OCI-LY7 (cell line): ENCODE measurements around the gene PLEKHG5. TPM values are rescaled to one million over a fixed set of nuclear protein-coding genes. Genes with fewer than 3 reads are reported as not detected.

Experiments used
- BruUV-seq: library from RNA; stranded (reverse); fragments of 400-500 nt; replicated peaks from 2 replicates; lab custom pipeline; 2021; lab: Mats Ljungman, UMichigan
- CTCF ChIA-PET: fragments of 300-600 bp; sonication (Branson Sonifier 250); formaldehyde crosslinking; loops from one replicate; lab custom pipeline; 2022; ENCODE audit warnings: antibody characterized with exemption; ENCODE audit not compliant: unreplicated experiment; lab: Charles Lee
- POLR2A ChIA-PET: fragments of 300-600 bp; sonication (Branson Sonifier 250); formaldehyde crosslinking; loops from one replicate; lab custom pipeline; 2022; ENCODE audit warnings: antibody characterized with exemption; lab: Charles Lee
- DNase-seq: peaks from one replicate; pipeline ENCODE4 v3.0.0-alpha.2; 2015; ENCODE audit warnings: low spot score
- H2AFZ ChIP-seq: fragments of 200-600 bp; sonication (generic), shearing (Covaris generic); 2 replicates; pipeline ENCODE4 v1.6.1; 2014; ENCODE audit warnings: mild to moderate bottlenecking, antibody characterized with exemption, low read length, moderate library complexity
- H3K27ac ChIP-seq: fragments of 200-600 bp; sonication (generic); 2 replicates; pipeline ENCODE4 v1.5.1; 2014; ENCODE audit warnings: mixed run types, low read depth, mild to moderate bottlenecking, moderate library complexity, low read length, inconsistent platforms; ENCODE audit not compliant: poor library complexity, severe bottlenecking
- H3K36me3 ChIP-seq: fragments of 200-600 bp; sonication (generic); 2 replicates; pipeline ENCODE4 v1.6.1; 2014; ENCODE audit warnings: mild to moderate bottlenecking, antibody characterized with exemption, low read length, moderate library complexity, mixed read lengths; ENCODE audit not compliant: insufficient read depth
- H3K4me1 ChIP-seq: fragments of 200-600 bp; sonication (generic); 2 replicates; pipeline ENCODE4 v1.5.1; 2014; ENCODE audit warnings: mild to moderate bottlenecking, low read length; ENCODE audit not compliant: insufficient read depth, poor library complexity, severe bottlenecking
- H3K4me2 ChIP-seq: fragments of 200-600 bp; sonication (generic); 2 replicates; pipeline ENCODE4 v1.6.1; 2014; ENCODE audit warnings: mild to moderate bottlenecking, low read length
- H3K4me3 ChIP-seq: fragments of 200-600 bp; sonication (generic); 2 replicates; pipeline ENCODE4 v1.5.1; 2014; ENCODE audit warnings: mild to moderate bottlenecking, low read depth, low read length; ENCODE audit not compliant: poor library complexity, severe bottlenecking
- H3K79me2 ChIP-seq: fragments of 200-600 bp; sonication (generic); 2 replicates; pipeline ENCODE4 v1.6.1; 2016; ENCODE audit warnings: low read depth, mild to moderate bottlenecking, low read length, moderate library complexity, mixed read lengths; ENCODE audit not compliant: insufficient read depth
- H3K9me2 ChIP-seq: fragments of 200-600 bp; sonication (generic); 2 replicates; pipeline ENCODE4 v1.6.1; 2016; ENCODE audit warnings: mild to moderate bottlenecking, low read length, mixed read lengths; ENCODE audit not compliant: insufficient read depth
- H3K9me3 ChIP-seq: fragments of 200-600 bp; sonication (generic); 2 replicates; pipeline ENCODE4 v1.6.1; 2014; ENCODE audit warnings: mild to moderate bottlenecking, mixed run types, low read length, mixed read lengths
- H4K20me1 ChIP-seq: fragments of 200-600 bp; sonication (generic); 2 replicates; pipeline ENCODE4 v1.6.1; 2014; ENCODE audit warnings: mild to moderate bottlenecking, antibody characterized with exemption, low read length, moderate library complexity, mixed read lengths; ENCODE audit not compliant: insufficient read depth
- EZH2phosphoT487 ChIP-seq: fragments of 200-600 bp; sonication (generic); IDR thresholded peaks from 2 replicates; pipeline ENCODE4 v1.6.1; 2018; ENCODE audit warnings: low read depth, borderline replicate concordance, mild to moderate bottlenecking, mixed run types, antibody characterized with exemption, low read length, moderate library complexity, mixed read lengths
- intact Hi-C: fragments of 100-400 bp; cut with micrococcal nuclease; formaldehyde crosslinking; loops from one replicate; pipeline ENCODE4 v1.10.0; 2022; ENCODE audit not compliant: unreplicated experiment
- total RNA-seq, 2 experiments: library from RNA; depleted of rRNA in 1 of 2; stranded (reverse); fragments of >200 nt in 1 of 2; shearing (Covaris generic) in 1 of 2; gene quantifications; 2 replicates each; pipeline ENCODE4 v1.2.3, GENCODE V29; 2014 to 2022
- TF ChIP-seq, protein P1 (sequence below): fragments of 200-600 bp; sonication (generic); conservative IDR thresholded peaks from 2 replicates; pipeline ENCODE4 v1.5.1; 2014; ENCODE audit warnings: mild to moderate bottlenecking, antibody characterized with exemption, low read length, moderate library complexity, mixed read lengths

Gene PLEKHG5
- total RNA-seq, 2 experiments from 2014 or later = 1.6 to 2.4 TPM

DNA sequence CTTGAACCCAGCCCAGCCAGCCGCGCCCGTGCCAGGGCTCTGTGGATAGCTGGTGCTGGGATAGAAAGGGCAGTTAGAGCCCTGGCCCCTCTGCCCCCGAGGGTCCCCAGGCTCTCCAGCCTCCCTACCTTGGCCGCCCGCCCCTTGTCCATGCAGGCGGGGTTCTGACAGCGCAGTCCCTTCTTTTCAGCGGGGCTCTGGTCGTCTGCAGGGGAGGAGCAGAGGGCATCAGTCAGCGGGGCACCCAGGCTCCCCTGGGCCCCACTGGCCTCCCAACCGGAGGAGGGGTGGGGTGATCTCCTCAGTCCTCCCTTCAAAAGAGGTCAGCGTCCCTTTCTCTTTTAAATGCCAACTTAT is 4.9 kb upstream of the PLEKHG5 start:
- CTCF ChIA-PET = no interaction called here
- POLR2A ChIA-PET = no interaction called here
- Histone ChIP-seq H3K9me3 (no peaks in the 10 kb centered on the region), H3K4me2 (no peak overlapping the region), H3K27ac (no peak overlapping the region), H3K9me2 (no peaks in the 10 kb centered on the region), H2AFZ (no peak overlapping the region), H4K20me1 (no peaks in the 10 kb centered on the region), H3K4me3 (no peak overlapping the region), H3K79me2 (no peaks in the 10 kb centered on the region), H3K36me3 (no peaks in the 10 kb centered on the region), H3K4me1 (peaks cover 5% of the 10 kb centered on the region)
- no peak for DNase-seq
- TF ChIP-seq EZH2phosphoT487 = no peak
- TF ChIP-seq, protein P1, sequence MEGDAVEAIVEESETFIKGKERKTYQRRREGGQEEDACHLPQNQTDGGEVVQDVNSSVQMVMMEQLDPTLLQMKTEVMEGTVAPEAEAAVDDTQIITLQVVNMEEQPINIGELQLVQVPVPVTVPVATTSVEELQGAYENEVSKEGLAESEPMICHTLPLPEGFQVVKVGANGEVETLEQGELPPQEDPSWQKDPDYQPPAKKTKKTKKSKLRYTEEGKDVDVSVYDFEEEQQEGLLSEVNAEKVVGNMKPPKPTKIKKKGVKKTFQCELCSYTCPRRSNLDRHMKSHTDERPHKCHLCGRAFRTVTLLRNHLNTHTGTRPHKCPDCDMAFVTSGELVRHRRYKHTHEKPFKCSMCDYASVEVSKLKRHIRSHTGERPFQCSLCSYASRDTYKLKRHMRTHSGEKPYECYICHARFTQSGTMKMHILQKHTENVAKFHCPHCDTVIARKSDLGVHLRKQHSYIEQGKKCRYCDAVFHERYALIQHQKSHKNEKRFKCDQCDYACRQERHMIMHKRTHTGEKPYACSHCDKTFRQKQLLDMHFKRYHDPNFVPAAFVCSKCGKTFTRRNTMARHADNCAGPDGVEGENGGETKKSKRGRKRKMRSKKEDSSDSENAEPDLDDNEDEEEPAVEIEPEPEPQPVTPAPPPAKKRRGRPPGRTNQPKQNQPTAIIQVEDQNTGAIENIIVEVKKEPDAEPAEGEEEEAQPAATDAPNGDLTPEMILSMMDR = no peak
- BruUV-seq = no TSS peak
- intact Hi-C loops = no loop called here

DNA sequence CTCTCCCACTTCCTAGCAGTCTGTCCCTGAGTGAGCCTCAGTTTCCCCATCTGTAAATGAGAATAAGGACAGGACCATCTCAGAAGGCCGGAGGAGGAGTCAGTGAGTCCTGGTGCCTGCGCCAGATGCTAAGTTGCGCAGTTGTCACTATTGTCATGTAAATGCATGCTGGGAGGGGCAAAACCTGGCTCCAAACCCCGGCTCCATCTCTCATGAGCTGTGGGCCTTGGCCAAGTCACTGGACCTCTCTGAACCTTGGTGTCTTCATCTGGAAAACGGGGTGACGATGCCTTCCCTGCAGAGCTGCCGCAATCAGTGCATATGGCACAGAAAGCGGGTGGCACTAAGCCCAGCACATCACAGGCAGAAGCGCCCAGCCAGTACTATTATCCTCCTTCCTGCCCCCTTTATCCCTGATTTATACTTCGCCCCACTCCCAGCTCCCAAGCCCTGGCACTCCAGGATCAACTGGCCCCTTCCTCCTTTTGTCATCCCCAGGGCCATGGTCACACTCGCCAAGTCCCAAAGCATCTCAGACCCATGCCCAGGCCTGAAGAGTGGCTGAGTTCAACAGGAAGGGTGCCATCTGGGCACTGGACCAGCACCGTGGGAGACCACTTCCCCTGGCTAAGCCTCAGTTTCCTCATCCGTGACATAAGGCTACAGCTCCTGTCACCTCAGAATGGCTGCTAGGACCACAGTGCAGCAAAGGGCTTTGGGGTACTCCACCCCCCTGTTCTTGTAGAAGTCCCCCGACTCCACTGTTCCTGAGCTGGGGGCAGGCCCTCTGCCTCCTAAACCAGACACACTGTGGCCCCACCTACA is 4.3 kb upstream of the PLEKHG5 start:
- Histone ChIP-seq H3K4me1 (peaks cover 10% of the 10 kb centered on the region), H4K20me1 (no peaks in the 10 kb centered on the region), H3K4me2 (no peak overlapping the region), H3K36me3 (no peaks in the 10 kb centered on the region), H3K9me3 (no peaks in the 10 kb centered on the region), H3K27ac (no peak overlapping the region), H3K9me2 (no peaks in the 10 kb centered on the region), H3K4me3 (no peak overlapping the region), H2AFZ (no peak overlapping the region), H3K79me2 (no peaks in the 10 kb centered on the region)
- DNase-seq = no peak
- no peak for TF ChIP-seq EZH2phosphoT487
- TF ChIP-seq, protein P1 = no peak
- CTCF ChIA-PET = no interaction called here
- POLR2A ChIA-PET = no interaction called here
- no TSS peak for BruUV-seq
- intact Hi-C loops = no loop called here

GRCh38 chr1:6495041-6495441 is 3.6 kb upstream of the PLEKHG5 start:
- Histone ChIP-seq H3K79me2 (no peaks in the 10 kb centered on the region), H4K20me1 (no peaks in the 10 kb centered on the region), H3K4me3 (no peak overlapping the region), H3K4me1 (peaks cover 10% of the 10 kb centered on the region), H3K9me3 (no peaks in the 10 kb centered on the region), H3K36me3 (no peaks in the 10 kb centered on the region), H3K9me2 (no peaks in the 10 kb centered on the region), H2AFZ (no peak overlapping the region), H3K4me2 (no peak overlapping the region), H3K27ac (no peak overlapping the region)
- CTCF ChIA-PET = no interaction called here
- TF ChIP-seq, protein P1 = no peak
- no peak for TF ChIP-seq EZH2phosphoT487
- intact Hi-C loops = no loop called here
- DNase-seq = no peak
- POLR2A ChIA-PET = no interaction called here
- no TSS peak for BruUV-seq
